Posterior vena cava (tissue), 2 donors: Measurements from ENCODE around the gene SUMF2. TPM values are rescaled to one million over a fixed set of nuclear protein-coding genes. Genes with fewer than 3 reads are reported as not detected.
"Not testable (repeated sequence)": the region's sequence is repeated elsewhere in the genome, so short reads cannot be mapped to it uniquely, and the experiment has no call there.

Experiments used
- DNase-seq: peaks from one replicate; pipeline ENCODE4 v3.0.0-alpha.2; 2020; ENCODE audit warnings: low spot score
- intact Hi-C, 2 donors: fragments of 100-400 bp; cut with DNase I; formaldehyde crosslinking; loops; one replicate each; pipeline versions ENCODE4 v1.14.1 to v1.14.2; 2022 to 2023
- long read RNA-seq, 2 donors: library from polyadenylated mRNA; unstranded; transcript quantifications; one replicate each; pipeline ENCODE4 v2.0.0, GENCODE V29; 2020 to 2021
- total RNA-seq, 2 donors: library from RNA; stranded (reverse); fragmentation: NEBNext Ultra II Directional; extraction: Animal tissue kit (Norgen Biotek cat#: 25700); gene quantifications; one replicate each; pipeline ENCODE4 v1.2.1, GENCODE V29; 2021
- donor health status: DM: yes; HTN: yes; CAD: no.
- donor health status: DM: yes; HTN: yes; CAD: no.

Gene SUMF2
- 100 to 1,000 TPM in 1 of 2 donors, 10 to 100 TPM in 1; 84.6 to 129 TPM for total RNA-seq
- long read RNA-seq, donor 1, transcript SUMF2-205 (10 exons, 1,171 nt), result minor isoform, 5 of 69 reads
- long read RNA-seq, donor 1, transcript SUMF2-208 (9 exons, 2,052 nt), result major isoform, 44 of 69 reads
- long read RNA-seq, donor 1, partial matches to known transcripts, result 8 of 69 reads
- long read RNA-seq, donor 1, other reads (novel, unspliced or antisense), result 8 of 69 reads
- long read RNA-seq, donor 2, transcript SUMF2-204 (8 exons, 1,683 nt), result minor isoform, 10 of 304 reads
- long read RNA-seq, donor 2, transcript SUMF2-208 (9 exons, 2,052 nt), result major isoform, 198 of 304 reads
- long read RNA-seq, donor 2, transcript SUMF2-207 (8 exons, 1,792 nt), result minor isoform, 7 of 304 reads
- long read RNA-seq, donor 2, transcript SUMF2-205 (10 exons, 1,171 nt), result minor isoform, 16 of 304 reads
- long read RNA-seq, donor 2, partial matches to known transcripts, result 18 of 304 reads
- long read RNA-seq, donor 2, other reads (novel, unspliced or antisense), result 42 of 304 reads

- DNase-seq, result peak; percentile 97
- intact Hi-C loops, result loop anchor here in 1 of 2 donors (2.0 kb wide), 1 partner anchor 53 kb away; no protein-coding TSS in a partner anchor
These were observed at the start of gene SUMF2 for GRCh38 chr7:56063882-56064625. TSS of gene SUMF2 (plus strand) at chr7:56064286. CDS start at chr7:56064312, 26 bp downstream.

- DNase-seq, intact Hi-C loops: not testable (repeated sequence)
These were observed 47.1 kb upstream of the SUMF2 start for GRCh38 chr7:56017015-56017414.

GRCh38 chr7:56019501-56019900 is 44.6 kb upstream of the SUMF2 start:
- DNase-seq, result no peak
- intact Hi-C loops, result no loop called here

GRCh38 chr7:56023500-56023899 is 40.6 kb upstream of the SUMF2 start:
- DNase-seq, result no peak
- intact Hi-C loops, result no loop called here

GRCh38 chr7:56026538-56026937 is 37.5 kb upstream of the SUMF2 start:
- no peak for DNase-seq
- intact Hi-C loops, result no loop called here

- DNase-seq, result no peak
- intact Hi-C loops, result no loop called here
These were observed 35.0 kb upstream of the SUMF2 start for GRCh38 chr7:56028942-56029630.

GRCh38 chr7:56030340-56030739 is 33.7 kb upstream of the SUMF2 start:
- intact Hi-C loops, result no loop called here
- peak; percentile 45 for DNase-seq

- intact Hi-C loops, result not testable (repeated sequence)
- DNase-seq, result peak; percentile 5
These were observed 32.5 kb upstream of the SUMF2 start for GRCh38 chr7:56031556-56031955.

GRCh38 chr7:56032578-56032977 is 31.5 kb upstream of the SUMF2 start:
- peak; percentile 6 for DNase-seq
- intact Hi-C loops, result not testable (repeated sequence)

GRCh38 chr7:56033671-56034432 is 30.2 kb upstream of the SUMF2 start:
- intact Hi-C loops, result no loop called here
- DNase-seq, result peak; percentile 83

GRCh38 chr7:56040730-56041129 is 23.4 kb upstream of the SUMF2 start:
- DNase-seq, result no peak
- intact Hi-C loops, result loop anchor here in 1 of 2 donors (5.0 kb wide), 1 partner anchor 1123 kb away; no protein-coding TSS in a partner anchor

GRCh38 chr7:56045758-56046157 is 18.3 kb upstream of the SUMF2 start:
- peak; percentile 29 for DNase-seq
- intact Hi-C loops, result not testable (repeated sequence)

- intact Hi-C loops, result no loop called here
- DNase-seq, result peak; percentile 6
These were observed 17.2 kb upstream of the SUMF2 start for GRCh38 chr7:56046721-56047445.

- intact Hi-C loops, result not testable (repeated sequence)
- DNase-seq, result peak; percentile 47
These were observed 16.5 kb upstream of the SUMF2 start for GRCh38 chr7:56047446-56048116.

- DNase-seq, result no peak
- intact Hi-C loops, result no loop called here
These were observed 15.8 kb upstream of the SUMF2 start for GRCh38 chr7:56048245-56048644.

GRCh38 chr7:56048763-56049162 is 15.3 kb upstream of the SUMF2 start:
- peak; percentile 53 for DNase-seq
- intact Hi-C loops, result not testable (repeated sequence)

- intact Hi-C loops, result no loop called here
- DNase-seq, result no peak
These were observed 13.1 kb upstream of the SUMF2 start for GRCh38 chr7:56051053-56051338.
